PFSK-1 (cell line): ENCODE measurements around the gene UGCG.

Experiments
- FOXP2 ChIP-seq: optimal IDR thresholded peaks from 2 replicates; pipeline ENCODE3; 2011; ENCODE audit warnings: borderline replicate concordance, control low read depth, inconsistent platforms; ENCODE audit not compliant: insufficient read depth; ENCODE audit errors: extremely low read length, extremely low read depth
- POLR2AphosphoS5 ChIP-seq: IDR thresholded peaks from 2 replicates; pipeline ENCODE4 v1.6.1; 2012; ENCODE audit warnings: low read depth, mild to moderate bottlenecking, control low read depth, low read length, moderate library complexity
- REST ChIP-seq, 2 experiments: IDR thresholded peaks; 2 replicates each; pipeline versions ENCODE4 v1.6.1 to v1.8.0; 2011 to 2012; ENCODE audit warnings: low read depth in 2 of 2, low read length in 2 of 2, control low read depth in 1 of 2, inconsistent platforms in 1 of 2, mild to moderate bottlenecking in 1 of 2, moderate library complexity in 1 of 2; ENCODE audit not compliant: insufficient read depth in 1 of 2
- SIN3A ChIP-seq: IDR thresholded peaks from 2 replicates; pipeline ENCODE4 v1.6.1; 2012; ENCODE audit warnings: mild to moderate bottlenecking, low read length, moderate library complexity, borderline replicate concordance; ENCODE audit not compliant: insufficient read depth
- TAF1 ChIP-seq: IDR thresholded peaks from 2 replicates; pipeline ENCODE4 v1.6.1; 2012; ENCODE audit warnings: low read length, control low read depth, borderline replicate concordance; ENCODE audit not compliant: insufficient read depth

Gene UGCG

GRCh38 chr9:111983484-111983908, 86.9 kb downstream of the UGCG start:
- TF ChIP-seq TAF1 (no peak), FOXP2 (no peak), POLR2AphosphoS5 (no peak), SIN3A (no peak), REST (IDR thresholded peaks at IDR 0.05; ENCODE audit: insufficient read depth in 1 of 2, low read depth in 2 of 2, low read length in 2 of 2) (no peak)

- no peak for TF ChIP-seq REST (IDR thresholded peaks at IDR 0.05; ENCODE audit: insufficient read depth in 1 of 2, low read depth in 2 of 2, low read length in 2 of 2)
- TF ChIP-seq SIN3A = no peak
- no peak for TF ChIP-seq TAF1
- no peak for TF ChIP-seq POLR2AphosphoS5
- no peak for TF ChIP-seq FOXP2
Measured at GRCh38 chr9:111984086-111984802, 87.6 kb downstream of the UGCG start.
